HCT116 (cell line): ENCODE results near the gene POMGNT1. TPM values are rescaled to one million over a fixed set of nuclear protein-coding genes. Genes with fewer than 3 reads are reported as not detected.

ENCODE experiments used
- ATAC-seq: fragments of 200-7000 bp; cut with Tn5 transposase; 2 replicates; pipeline ENCODE4 v1.9.1; 2020; ENCODE audit warnings: mild to moderate bottlenecking, moderate library complexity
- BruUV-seq: library from RNA; stranded (reverse); fragments of 400-500 nt; replicated peaks from 2 replicates; lab custom pipeline; 2021; lab: Mats Ljungman, UMichigan
- CTCF ChIA-PET: fragments of 300-600 bp; sonication (Branson Sonifier 250); formaldehyde crosslinking; loops from one replicate; lab custom pipeline; 2021; ENCODE audit warnings: antibody characterized with exemption; lab: Charles Lee
- POLR2A ChIA-PET: fragments of 300-600, 350-600 bp; sonication (Branson Sonifier 250); formaldehyde crosslinking; loops from one replicate; lab custom pipeline; 2021; ENCODE audit warnings: antibody characterized with exemption; lab: Charles Lee
- RAD21 ChIA-PET, 2 experiments: fragments of 300-600 bp; sonication (Branson Sonifier 250); formaldehyde crosslinking; loops; one replicate each; lab custom pipeline; 2023; ENCODE audit warnings: low total read pairs in 2 of 2; ENCODE audit not compliant: uncharacterized antibody in 2 of 2, unreplicated experiment in 2 of 2, low non-redundant PET in 1 of 2; lab: Charles Lee
- DNase-seq: peaks from one replicate; pipeline ENCODE4 v3.0.0-alpha.2; 2010; ENCODE audit warnings: low read depth, low spot score
- H2AFZ ChIP-seq: fragments of 200-600 bp; shearing (Covaris generic), sonication (generic); 2 replicates; pipeline ENCODE4 v1.6.1; 2017; ENCODE audit warnings: low read depth, mixed run types, mixed read lengths, antibody characterized with exemption, low read length; ENCODE audit not compliant: poor library complexity, severe bottlenecking
- H3K27ac ChIP-seq: 2 replicates; pipeline ENCODE4 v1.5.1; 2012; ENCODE audit warnings: low read depth, low read length
- H3K27me3 ChIP-seq: fragments of 200-600 bp; sonication (generic); 2 replicates; pipeline ENCODE4 v1.6.1; 2016; ENCODE audit warnings: mixed run types, low read length, mixed read lengths; ENCODE audit not compliant: insufficient read depth
- H3K36me3 ChIP-seq, 2 experiments: fragments of 200-500 bp in 1 of 2; fragments of 200-600 bp in 1 of 2; sonication (Bioruptor generic) in 1 of 2; sonication (generic) in 1 of 2; 2 replicates each; pipeline versions ENCODE4 v1.5.1 to v1.6.1; 2014 to 2016; ENCODE audit warnings: low read length in 2 of 2, inconsistent platforms in 1 of 2, mixed read lengths in 1 of 2, mixed run types in 1 of 2; ENCODE audit not compliant: insufficient read depth in 2 of 2, control insufficient read depth in 1 of 2
- H3K4me1 ChIP-seq, 2 experiments: fragments of 200-600 bp in 1 of 2; sonication (generic) in 1 of 2; 2 replicates each; pipeline versions ENCODE4 v1.5.1 to v1.6.1; 2012 to 2017; ENCODE audit warnings: low read length in 2 of 2, inconsistent platforms in 1 of 2, mild to moderate bottlenecking in 1 of 2, mixed read lengths in 1 of 2, mixed run types in 1 of 2, moderate library complexity in 1 of 2; ENCODE audit not compliant: insufficient read depth in 2 of 2, control insufficient read depth in 1 of 2
- H3K4me2 ChIP-seq: fragments of 200-600 bp; sonication (generic); 2 replicates; pipeline ENCODE4 v1.6.1; 2017; ENCODE audit warnings: mixed run types, low read length, mixed read lengths
- H3K4me3 ChIP-seq, 2 experiments: fragments of 200-600 bp in 1 of 2; sonication (generic) in 1 of 2; replicated peaks in 1 of 2; 2 replicates each; pipeline ENCODE4 v1.5.1; 2011 to 2016; ENCODE audit warnings: low read length in 2 of 2, control low read depth in 1 of 2, low read depth in 1 of 2, mild to moderate bottlenecking in 1 of 2, mixed read lengths in 1 of 2, mixed run types in 1 of 2
- H3K79me2 ChIP-seq: fragments of 200-600 bp; sonication (generic); 2 replicates; pipeline ENCODE4 v1.6.1; 2017; ENCODE audit warnings: mild to moderate bottlenecking, mixed run types, low read length, moderate library complexity, mixed read lengths; ENCODE audit not compliant: insufficient read depth
- H3K9ac ChIP-seq: fragments of 200-600 bp; sonication (generic); 2 replicates; pipeline ENCODE4 v1.6.1; 2016; ENCODE audit warnings: low read length, mixed read lengths
- H3K9me2 ChIP-seq: fragments of 200-600 bp; sonication (generic), shearing (Covaris generic); 2 replicates; pipeline ENCODE4 v1.6.1; 2017; ENCODE audit warnings: mixed run types, mild to moderate bottlenecking, moderate library complexity; ENCODE audit not compliant: insufficient read depth
- H3K9me3 ChIP-seq, 2 experiments: fragments of 200-500 bp in 1 of 2; fragments of 200-600 bp in 1 of 2; sonication (Bioruptor generic) in 1 of 2; sonication (generic) in 1 of 2; 2 replicates each; pipeline ENCODE4 v1.6.1; 2014 to 2017; ENCODE audit warnings: low read length in 2 of 2, mixed read lengths in 2 of 2, inconsistent platforms in 1 of 2, low read depth in 1 of 2, mild to moderate bottlenecking in 1 of 2, mixed run types in 1 of 2, moderate library complexity in 1 of 2; ENCODE audit not compliant: control insufficient read depth in 1 of 2, insufficient read depth in 1 of 2
- H4K20me1 ChIP-seq: fragments of 200-600 bp; sonication (generic), shearing (Covaris generic); 2 replicates; pipeline ENCODE4 v1.6.1; 2017; ENCODE audit warnings: mixed run types, mild to moderate bottlenecking, moderate library complexity; ENCODE audit not compliant: insufficient read depth
- ATF3 ChIP-seq: IDR thresholded peaks from 2 replicates; pipeline ENCODE4 v1.6.1; 2012
- ELF1 ChIP-seq: IDR thresholded peaks from 2 replicates; pipeline ENCODE4 v1.6.1; 2012; ENCODE audit warnings: low read depth, borderline replicate concordance
- EZH2 ChIP-seq: fragments of 200-600 bp; sonication (generic); IDR thresholded peaks from 2 replicates; pipeline ENCODE4 v1.6.1; 2017; ENCODE audit warnings: antibody characterized with exemption, mixed run types
- POLR2A ChIP-seq: IDR thresholded peaks from 2 replicates; pipeline ENCODE4 v1.7.0; 2011; ENCODE audit warnings: borderline replicate concordance; ENCODE audit not compliant: insufficient read depth, insufficient read length; ENCODE audit errors: extremely low read depth
- POLR2AphosphoS5 ChIP-seq: IDR thresholded peaks from 2 replicates; pipeline ENCODE4 v1.6.1; 2011; ENCODE audit warnings: mild to moderate bottlenecking, low read depth, low read length, moderate library complexity
- REST ChIP-seq: IDR thresholded peaks from 2 replicates; pipeline ENCODE4 v1.6.1; 2012; ENCODE audit warnings: low read depth
- SIN3A ChIP-seq: IDR thresholded peaks from 2 replicates; pipeline ENCODE4 v1.6.1; 2012; ENCODE audit warnings: low read depth
- TCF7L2 ChIP-seq: IDR thresholded peaks from 2 replicates; pipeline ENCODE4 v1.7.0; 2011; ENCODE audit warnings: borderline replicate concordance, inconsistent platforms; ENCODE audit not compliant: insufficient read depth, insufficient read length; ENCODE audit errors: extremely low read depth
- YY1 ChIP-seq: IDR thresholded peaks from 2 replicates; pipeline ENCODE4 v1.6.1; 2011; ENCODE audit warnings: low read length, low read depth, moderate library complexity, mild to moderate bottlenecking; ENCODE audit not compliant: insufficient replicate concordance; ENCODE audit errors: extremely low read depth
- ZNF274 ChIP-seq: fragments of 200-500 bp; sonication (Bioruptor generic); IDR thresholded peaks from 2 replicates; pipeline ENCODE4 v1.6.1; 2014; ENCODE audit warnings: mild to moderate bottlenecking, low read depth, low read length, inconsistent platforms
- intact Hi-C: fragments of 100-400 bp; cut with micrococcal nuclease; formaldehyde crosslinking; loops from 2 replicates; pipeline ENCODE4 v1.10.0; 2022
- total RNA-seq: library from RNA; stranded (reverse); gene quantifications from one replicate; pipeline ENCODE4 v1.2.1, GENCODE V29; 2021; ENCODE audit not compliant: unreplicated experiment

The POMGNT1 gene
- total RNA-seq, 1 experiment from 2014 or later, result 97.7 TPM

- H3K79me2 ChIP-seq, result no peaks in the 10 kb centered on the region
- RAD21 ChIA-PET, result no interaction called here
- H3K27me3 ChIP-seq, result no peaks in the 10 kb centered on the region
- intact Hi-C loops, result no loop called here
- no peak overlapping the region for H3K9ac ChIP-seq
- no TSS peak for BruUV-seq
- no peaks in the 10 kb centered on the region for H3K4me1 ChIP-seq
- TF ChIP-seq ATF3 (no peak), SIN3A (no peak), TCF7L2 (no peak), EZH2 (no peak), ELF1 (no peak), POLR2A (no peak), REST (no peak), POLR2AphosphoS5 (no peak), YY1 (no peak), ZNF274 (no peak)
- H3K9me2 ChIP-seq, result no peaks in the 10 kb centered on the region
- H4K20me1 ChIP-seq, result no peaks in the 10 kb centered on the region
- no peak for ATAC-seq
- H3K9me3 ChIP-seq, result no peaks in the 10 kb centered on the region
- CTCF ChIA-PET, result no interaction called here
- H3K27ac ChIP-seq, result no peak overlapping the region
- H3K4me3 ChIP-seq, result no peak overlapping the region
- DNase-seq, result no peak
- POLR2A ChIA-PET, result no interaction called here
- no peak overlapping the region for H3K4me2 ChIP-seq
- no peaks in the 10 kb centered on the region for H3K36me3 ChIP-seq
- no peak overlapping the region for H2AFZ ChIP-seq
Measured at GRCh38 chr1:46159516-46159915, 38.7 kb downstream of the POMGNT1 start.
